Stimulated activated CD8-positive, alpha-beta memory T cell treated with anti-CD3 and anti-CD28 coated beads, Interleukin-7, amount 100 ng/mL, for 24 hours (primary cell): ENCODE data around the gene AHSA1.

ENCODE experiments used
- DNase-seq: peaks from one replicate; pipeline ENCODE4 v3.0.0-alpha.2; 2020; ENCODE audit warnings: low read depth

AHSA1 gene

DNA sequence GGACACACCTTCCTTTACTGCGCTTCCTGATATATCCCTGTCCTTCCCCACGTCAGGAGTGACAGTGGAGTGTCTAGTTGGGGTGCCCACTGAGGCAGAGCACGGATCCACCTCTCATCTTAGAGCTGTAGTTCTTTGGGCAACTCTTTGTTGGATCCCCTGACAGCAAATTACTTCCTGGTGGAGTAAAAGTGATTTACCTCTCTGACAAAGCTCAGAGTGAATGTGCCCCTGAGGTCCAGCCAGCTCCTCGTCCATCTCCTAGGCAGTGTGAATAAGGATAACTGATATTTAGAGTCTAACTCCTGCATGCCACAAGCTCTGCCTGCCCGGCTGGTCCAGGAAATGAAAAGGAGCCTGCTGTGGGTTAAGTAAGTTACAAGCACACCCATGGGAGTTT lies 16.0 kb downstream of the AHSA1 start:
- DNase-seq, result no peak

DNA sequence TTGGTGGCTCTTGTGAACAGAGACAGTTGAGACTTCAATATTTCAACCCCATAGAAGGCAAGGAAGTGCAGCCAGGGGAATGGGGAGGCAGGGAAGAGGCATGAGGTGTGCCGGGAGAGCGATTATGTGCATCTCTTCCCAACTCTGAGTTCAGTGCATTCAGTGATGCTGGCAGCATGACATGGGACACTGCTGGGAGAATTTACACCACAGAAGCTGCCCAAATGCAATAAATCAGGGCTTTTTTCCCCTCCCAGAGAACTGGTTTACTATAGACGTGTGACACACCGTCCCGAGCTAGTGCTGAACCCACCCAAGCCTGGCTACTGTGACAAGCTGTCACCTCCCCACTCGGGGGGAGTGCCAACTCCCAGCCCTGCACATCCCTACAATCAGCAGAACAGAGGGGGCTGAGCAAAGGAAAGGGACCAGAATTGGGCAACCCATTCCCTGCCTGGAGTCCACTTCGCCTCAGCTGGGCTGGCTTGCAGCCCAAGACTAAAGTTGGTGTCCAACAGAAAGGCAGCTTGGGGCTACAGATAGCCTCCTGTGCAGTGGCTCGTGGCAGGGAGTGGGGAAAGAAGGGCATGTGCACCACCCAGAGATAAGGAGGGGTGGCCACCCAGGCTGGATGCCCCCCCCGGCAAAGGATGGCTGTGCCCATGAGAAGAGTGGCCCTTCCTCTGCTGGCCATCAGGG lies 16.7 kb downstream of the AHSA1 start:
- DNase-seq, result no peak

GRCh38 chr14:77475432-77476115 lies 17.7 kb downstream of the AHSA1 start:
- DNase-seq, result no peak

DNA sequence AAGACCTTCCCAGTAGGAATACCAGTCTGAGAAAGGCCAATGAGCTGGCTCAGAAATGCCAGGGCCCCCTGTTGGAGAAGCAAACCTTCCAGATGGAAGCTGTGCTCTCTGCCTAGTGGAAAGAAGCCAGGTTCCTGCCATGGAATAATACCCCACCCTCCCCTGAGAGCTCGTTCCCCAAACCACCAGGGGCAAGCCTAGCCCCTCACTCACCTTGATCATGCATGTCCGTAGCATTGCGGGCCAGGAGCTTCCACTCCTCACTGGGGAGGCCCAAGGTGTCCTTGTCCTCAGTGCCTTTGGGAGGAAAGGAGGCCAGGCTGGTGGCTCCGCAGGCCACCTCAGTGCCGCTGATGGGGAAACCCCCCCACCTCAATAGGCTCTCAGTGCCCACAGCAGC lies 20.1 kb downstream of the AHSA1 start:
- DNase-seq, result no peak

GRCh38 chr14:77478796-77479195 lies 20.9 kb downstream of the AHSA1 start:
- DNase-seq, result no peak

DNA sequence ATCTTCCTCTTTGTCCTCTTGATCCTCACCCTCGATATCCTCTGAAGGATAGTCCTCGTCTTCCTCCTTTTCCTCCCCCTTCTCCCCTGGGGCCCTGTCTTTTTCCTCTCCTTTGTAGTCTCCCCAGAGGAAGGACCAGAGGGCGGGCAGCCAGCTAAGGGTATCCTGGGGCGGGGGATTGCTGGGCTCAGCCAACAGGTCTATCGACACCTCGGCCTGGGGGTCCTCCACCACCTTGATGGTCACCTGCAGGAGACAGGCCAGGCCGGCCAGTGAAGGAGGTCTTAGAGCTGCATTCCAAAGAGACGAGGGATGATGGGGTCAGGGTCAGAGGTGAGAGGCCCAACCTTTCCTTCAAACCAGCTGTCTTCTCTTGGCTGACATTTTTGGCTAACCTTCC lies 24.5 kb downstream of the AHSA1 start:
- DNase-seq, result no peak

GRCh38 chr14:77485256-77485655 lies 27.4 kb downstream of the AHSA1 start:
- no peak for DNase-seq

- DNase-seq, result no peak
These were observed 28.2 kb downstream of the AHSA1 start for GRCh38 chr14:77485901-77486678.

DNA sequence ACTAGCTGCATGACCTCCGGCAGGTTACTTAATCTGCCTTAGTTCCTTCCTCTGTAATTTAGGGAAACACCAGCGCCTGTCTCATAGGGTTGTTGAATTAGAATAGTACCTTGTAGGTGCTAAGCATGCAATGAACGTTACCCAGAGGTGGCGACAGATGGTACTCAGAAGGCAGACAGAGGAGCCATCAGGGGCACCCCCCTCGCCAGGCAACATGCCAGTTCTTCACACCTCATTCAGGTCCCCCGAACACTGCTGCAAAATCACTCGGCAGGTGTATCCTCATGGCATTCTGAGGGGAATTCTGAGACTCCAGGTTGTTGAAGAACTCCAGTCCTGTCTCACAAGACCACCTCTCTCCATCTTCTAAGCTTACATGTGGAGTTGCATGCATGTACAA lies 30.7 kb downstream of the AHSA1 start:
- no peak for DNase-seq

- no peak for DNase-seq
These were observed 31.1 kb downstream of the AHSA1 start for GRCh38 chr14:77489041-77489440.

DNA sequence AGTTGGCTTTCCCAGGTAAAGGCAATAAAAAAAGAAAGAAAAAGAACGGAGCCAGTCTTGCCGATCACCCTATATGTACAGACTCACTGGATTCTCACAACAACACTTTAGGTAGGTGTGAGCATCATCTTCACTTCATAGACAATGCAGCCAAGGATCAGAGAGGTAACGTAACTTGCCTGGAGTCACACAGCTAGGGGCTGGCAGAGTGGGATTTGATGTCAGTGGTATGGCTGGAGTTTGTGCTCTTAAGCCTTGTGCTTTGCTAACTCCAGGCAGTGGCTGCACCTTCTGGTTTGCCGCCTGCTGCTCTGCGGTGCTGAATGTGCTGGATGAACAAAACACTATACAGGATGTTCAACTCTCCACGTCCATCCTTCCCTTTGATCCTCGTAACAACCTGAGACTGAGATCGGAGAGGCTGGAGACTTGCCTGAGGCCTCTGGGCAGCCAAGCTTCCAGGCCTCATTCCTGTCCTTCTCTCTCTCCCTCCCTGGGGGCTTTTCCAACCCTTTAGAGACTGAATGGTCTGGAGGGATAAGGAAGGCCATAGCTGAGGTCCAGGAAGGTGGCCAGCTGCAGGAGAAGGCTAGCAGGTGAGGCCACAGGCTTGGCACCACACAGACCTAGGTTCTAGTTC lies 32.6 kb downstream of the AHSA1 start:
- DNase-seq, result no peak

- DNase-seq, result no peak
These were observed 33.2 kb downstream of the AHSA1 start for GRCh38 chr14:77491056-77491455.

DNA sequence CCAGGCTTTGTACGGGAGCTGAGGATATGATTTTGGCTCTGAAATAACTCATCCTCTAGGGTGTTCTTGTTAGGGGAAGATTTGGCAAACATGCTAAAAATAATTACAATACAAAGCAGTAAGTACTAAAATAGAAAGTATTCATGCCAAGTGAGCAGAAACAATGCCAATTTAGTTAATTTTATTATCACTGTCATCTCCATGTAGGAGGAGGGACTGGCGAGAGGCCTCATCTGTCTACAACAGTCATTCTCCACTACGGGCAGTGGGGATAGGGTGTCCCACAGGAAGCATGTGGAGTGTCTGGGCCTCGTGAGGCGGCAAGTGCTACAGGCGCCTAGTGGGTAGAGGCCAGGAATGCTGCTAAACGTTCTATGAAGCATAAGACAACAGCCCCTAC lies 37.4 kb downstream of the AHSA1 start:
- DNase-seq, result no peak

- peak; percentile 3 for DNase-seq
These were observed 40.5 kb downstream of the AHSA1 start, which contains the start of gene ISM2 for GRCh38 chr14:77498120-77498979. Gene ISM2, minus strand, starts transcription at chr14:77498816. Its CDS starts 23 bp downstream, at chr14:77498793.

DNA sequence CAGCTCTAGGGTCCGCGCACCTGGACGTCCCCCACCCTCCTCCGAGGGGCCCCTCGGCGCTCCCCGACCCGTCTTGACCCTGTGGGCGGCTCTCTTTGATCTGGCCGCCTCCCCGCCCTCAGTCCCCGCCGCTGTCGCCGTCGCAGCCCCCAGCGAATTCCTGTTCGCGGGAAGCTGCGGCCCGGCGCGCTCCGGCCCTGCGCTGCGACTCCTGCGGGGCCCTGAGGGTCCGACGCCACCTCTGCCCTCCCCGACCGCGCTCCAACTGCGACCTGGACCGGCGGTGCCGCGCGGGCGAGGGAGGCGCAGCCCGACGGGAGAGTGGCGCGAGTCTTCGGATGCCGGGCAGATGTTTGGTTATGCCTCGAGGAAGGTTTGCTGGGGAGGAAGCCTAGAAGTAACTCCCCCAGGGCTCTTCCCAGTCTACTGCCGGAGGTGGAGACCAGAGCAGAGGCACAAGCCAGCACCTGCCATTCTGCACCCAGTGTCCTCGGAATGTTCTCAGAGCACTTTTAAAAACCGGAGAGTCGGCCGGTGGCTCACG lies 41.2 kb downstream of the AHSA1 start:
- no peak for DNase-seq

DNA sequence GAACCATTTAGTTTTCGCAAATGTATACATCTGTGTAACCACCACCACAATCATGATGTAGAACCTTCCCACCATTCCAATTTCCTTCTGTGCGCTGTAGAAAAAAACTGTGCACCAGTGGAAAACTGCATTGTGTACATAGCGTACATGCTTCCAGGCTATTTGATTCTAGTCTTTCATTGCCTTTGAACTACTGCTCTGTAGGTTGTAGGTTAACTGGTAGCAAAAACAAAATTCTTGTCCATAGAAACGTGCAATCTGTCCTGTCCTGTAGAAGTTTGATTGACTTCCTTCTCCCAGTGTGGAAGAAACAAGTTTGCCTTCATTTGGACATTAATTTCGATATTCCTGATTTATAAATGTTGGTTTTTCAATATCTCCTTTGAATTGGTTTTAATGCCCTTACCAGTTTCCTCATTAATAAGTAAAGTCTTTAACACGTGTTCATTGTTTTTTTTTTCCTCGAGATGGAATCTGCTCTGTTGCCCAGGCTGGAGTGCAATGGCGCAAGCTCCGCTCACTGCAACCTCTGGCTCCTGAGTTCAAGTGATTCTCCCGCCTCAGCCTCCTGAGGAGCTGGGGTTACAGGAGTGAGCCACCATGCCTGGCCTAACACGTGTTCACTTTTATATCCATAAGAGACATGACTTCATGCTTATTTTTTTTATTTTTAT lies 44.4 kb downstream of the AHSA1 start:
- DNase-seq, result no peak

GRCh38 chr14:77503138-77503537 lies 45.2 kb downstream of the AHSA1 start:
- no peak for DNase-seq

- no peak for DNase-seq
These were observed 47.1 kb downstream of the AHSA1 start for GRCh38 chr14:77505031-77505430.

- DNase-seq, result no peak
These were observed 49.9 kb downstream of the AHSA1 start for GRCh38 chr14:77507762-77508161.

DNA sequence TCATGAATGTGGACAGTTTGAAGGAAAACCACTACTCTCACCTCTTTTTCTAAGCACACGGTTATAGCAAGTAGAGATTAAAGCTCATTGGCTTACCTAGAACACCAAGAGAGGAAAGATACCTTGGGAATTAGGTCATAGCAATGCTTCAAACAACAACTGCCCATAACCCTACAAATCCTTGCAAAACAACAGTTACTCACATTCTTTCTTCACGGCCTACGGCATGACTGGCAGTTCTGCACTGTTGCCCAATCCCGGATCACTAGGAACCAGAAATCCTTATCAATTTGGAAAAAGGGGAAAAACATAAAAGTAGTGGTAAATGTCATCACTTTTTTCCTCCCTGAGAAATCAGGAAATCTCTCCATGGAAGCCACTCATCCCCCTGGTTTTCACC lies 50.4 kb downstream of the AHSA1 start:
- DNase-seq, result no peak

DNA sequence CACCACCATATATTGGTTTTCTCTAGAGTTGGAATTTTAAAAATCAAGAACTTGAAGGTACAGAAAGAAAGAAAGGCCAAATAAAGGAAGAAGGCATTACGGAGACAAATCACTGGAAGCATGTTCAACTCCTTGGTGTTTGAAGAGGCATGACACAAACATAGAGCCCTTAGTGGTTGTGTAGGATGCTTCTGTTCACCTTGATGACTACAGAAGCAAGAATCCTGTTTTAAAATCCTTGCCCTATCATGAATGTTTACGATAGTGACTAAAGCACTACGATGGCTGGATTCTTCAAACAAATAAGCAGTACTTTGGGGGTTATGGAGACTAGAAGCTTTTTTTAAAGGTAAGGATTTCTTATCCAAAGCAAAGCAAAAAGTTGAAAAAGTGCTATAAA lies 51.0 kb downstream of the AHSA1 start:
- DNase-seq, result no peak
